GM23338 (cell line): Measurements from ENCODE around the gene LOXHD1.

ENCODE experiments used
- CREB1 ChIP-seq: fragments of 250-450 bp; sonication (Bioruptor Pico); IDR thresholded peaks from 2 replicates; pipeline ENCODE4 v1.5.0; 2020; ENCODE audit warnings: low read depth, mild to moderate bottlenecking, moderate library complexity
- ETS1 ChIP-seq: IDR thresholded peaks from 2 replicates; pipeline ENCODE4 v1.6.1; 2016; ENCODE audit warnings: antibody characterized with exemption
- EZH2 ChIP-seq: fragments of 200-600 bp; sonication (generic); IDR thresholded peaks from one replicate; pipeline ENCODE4 v1.8.0; 2017; ENCODE audit warnings: antibody characterized with exemption, mild to moderate bottlenecking, low read depth; ENCODE audit not compliant: unreplicated experiment
- EZH2phosphoT487 ChIP-seq: fragments of 200-600 bp; sonication (generic); IDR thresholded peaks from one replicate; pipeline ENCODE4 v1.8.1; 2018; ENCODE audit warnings: antibody characterized with exemption; ENCODE audit not compliant: unreplicated experiment
- JUNB ChIP-seq: IDR thresholded peaks from one replicate; pipeline ENCODE4 v1.6.1; 2016; ENCODE audit warnings: antibody characterized with exemption; ENCODE audit not compliant: unreplicated experiment
- NANOG ChIP-seq: IDR thresholded peaks from 2 replicates; pipeline ENCODE4 v1.6.1; 2016; ENCODE audit warnings: antibody characterized with exemption, borderline replicate concordance
- POLR2AphosphoS5 ChIP-seq: IDR thresholded peaks from 2 replicates; pipeline ENCODE4 v1.6.1; 2016; ENCODE audit warnings: antibody characterized with exemption, low read depth
- REST ChIP-seq: IDR thresholded peaks from one replicate; pipeline ENCODE4 v1.6.1; 2018; ENCODE audit warnings: antibody characterized with exemption; ENCODE audit not compliant: unreplicated experiment
- STAT1 ChIP-seq: IDR thresholded peaks from one replicate; pipeline ENCODE4 v1.6.1; 2016; ENCODE audit warnings: antibody characterized with exemption; ENCODE audit not compliant: unreplicated experiment
- ZNF114 ChIP-seq: fragments of 250-450 bp; sonication (Bioruptor Pico); IDR thresholded peaks from 2 replicates; pipeline ENCODE4 v1.5.0; 2020; ENCODE audit warnings: mild to moderate bottlenecking, moderate library complexity
- ZNF331 ChIP-seq: fragments of 250-450 bp; sonication (Bioruptor Pico); IDR thresholded peaks from 2 replicates; pipeline ENCODE4 v1.5.0; 2020; ENCODE audit warnings: low read depth, mild to moderate bottlenecking, moderate library complexity
- TF ChIP-seq, protein P1 (sequence below), 2 experiments: fragments of 200-600 bp in 1 of 2; sonication (generic) in 1 of 2; conservative IDR thresholded peaks; 2 replicates each; pipeline versions ENCODE4 v1.5.1 to v1.6.1; 2016 to 2017; ENCODE audit warnings: antibody characterized with exemption in 2 of 2, low read depth in 2 of 2, mild to moderate bottlenecking in 2 of 2, moderate library complexity in 1 of 2
- TF ChIP-seq, protein P2 (sequence below): fragments of 250-450 bp; sonication (Bioruptor Pico); IDR thresholded peaks from 2 replicates; pipeline ENCODE4 v1.5.0; 2020; ENCODE audit warnings: mild to moderate bottlenecking, moderate library complexity

GRCh38 chr18:46607926-46608325 lies 49.1 kb downstream of the LOXHD1 start:
- TF ChIP-seq, protein P1, sequence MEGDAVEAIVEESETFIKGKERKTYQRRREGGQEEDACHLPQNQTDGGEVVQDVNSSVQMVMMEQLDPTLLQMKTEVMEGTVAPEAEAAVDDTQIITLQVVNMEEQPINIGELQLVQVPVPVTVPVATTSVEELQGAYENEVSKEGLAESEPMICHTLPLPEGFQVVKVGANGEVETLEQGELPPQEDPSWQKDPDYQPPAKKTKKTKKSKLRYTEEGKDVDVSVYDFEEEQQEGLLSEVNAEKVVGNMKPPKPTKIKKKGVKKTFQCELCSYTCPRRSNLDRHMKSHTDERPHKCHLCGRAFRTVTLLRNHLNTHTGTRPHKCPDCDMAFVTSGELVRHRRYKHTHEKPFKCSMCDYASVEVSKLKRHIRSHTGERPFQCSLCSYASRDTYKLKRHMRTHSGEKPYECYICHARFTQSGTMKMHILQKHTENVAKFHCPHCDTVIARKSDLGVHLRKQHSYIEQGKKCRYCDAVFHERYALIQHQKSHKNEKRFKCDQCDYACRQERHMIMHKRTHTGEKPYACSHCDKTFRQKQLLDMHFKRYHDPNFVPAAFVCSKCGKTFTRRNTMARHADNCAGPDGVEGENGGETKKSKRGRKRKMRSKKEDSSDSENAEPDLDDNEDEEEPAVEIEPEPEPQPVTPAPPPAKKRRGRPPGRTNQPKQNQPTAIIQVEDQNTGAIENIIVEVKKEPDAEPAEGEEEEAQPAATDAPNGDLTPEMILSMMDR (conservative IDR thresholded peaks at IDR 0.05; ENCODE audit: low read depth in 2 of 2) = no peak
- TF ChIP-seq POLR2AphosphoS5 = no peak
- TF ChIP-seq EZH2phosphoT487 = no peak
- TF ChIP-seq NANOG = no peak
- TF ChIP-seq EZH2 = no peak
- TF ChIP-seq ZNF331 (CRISPR knock-in tag) = no peak
- no peak for TF ChIP-seq REST
- no peak for TF ChIP-seq CREB1
- no peak for TF ChIP-seq ETS1
- no peak for TF ChIP-seq ZNF114
- TF ChIP-seq, protein P2, sequence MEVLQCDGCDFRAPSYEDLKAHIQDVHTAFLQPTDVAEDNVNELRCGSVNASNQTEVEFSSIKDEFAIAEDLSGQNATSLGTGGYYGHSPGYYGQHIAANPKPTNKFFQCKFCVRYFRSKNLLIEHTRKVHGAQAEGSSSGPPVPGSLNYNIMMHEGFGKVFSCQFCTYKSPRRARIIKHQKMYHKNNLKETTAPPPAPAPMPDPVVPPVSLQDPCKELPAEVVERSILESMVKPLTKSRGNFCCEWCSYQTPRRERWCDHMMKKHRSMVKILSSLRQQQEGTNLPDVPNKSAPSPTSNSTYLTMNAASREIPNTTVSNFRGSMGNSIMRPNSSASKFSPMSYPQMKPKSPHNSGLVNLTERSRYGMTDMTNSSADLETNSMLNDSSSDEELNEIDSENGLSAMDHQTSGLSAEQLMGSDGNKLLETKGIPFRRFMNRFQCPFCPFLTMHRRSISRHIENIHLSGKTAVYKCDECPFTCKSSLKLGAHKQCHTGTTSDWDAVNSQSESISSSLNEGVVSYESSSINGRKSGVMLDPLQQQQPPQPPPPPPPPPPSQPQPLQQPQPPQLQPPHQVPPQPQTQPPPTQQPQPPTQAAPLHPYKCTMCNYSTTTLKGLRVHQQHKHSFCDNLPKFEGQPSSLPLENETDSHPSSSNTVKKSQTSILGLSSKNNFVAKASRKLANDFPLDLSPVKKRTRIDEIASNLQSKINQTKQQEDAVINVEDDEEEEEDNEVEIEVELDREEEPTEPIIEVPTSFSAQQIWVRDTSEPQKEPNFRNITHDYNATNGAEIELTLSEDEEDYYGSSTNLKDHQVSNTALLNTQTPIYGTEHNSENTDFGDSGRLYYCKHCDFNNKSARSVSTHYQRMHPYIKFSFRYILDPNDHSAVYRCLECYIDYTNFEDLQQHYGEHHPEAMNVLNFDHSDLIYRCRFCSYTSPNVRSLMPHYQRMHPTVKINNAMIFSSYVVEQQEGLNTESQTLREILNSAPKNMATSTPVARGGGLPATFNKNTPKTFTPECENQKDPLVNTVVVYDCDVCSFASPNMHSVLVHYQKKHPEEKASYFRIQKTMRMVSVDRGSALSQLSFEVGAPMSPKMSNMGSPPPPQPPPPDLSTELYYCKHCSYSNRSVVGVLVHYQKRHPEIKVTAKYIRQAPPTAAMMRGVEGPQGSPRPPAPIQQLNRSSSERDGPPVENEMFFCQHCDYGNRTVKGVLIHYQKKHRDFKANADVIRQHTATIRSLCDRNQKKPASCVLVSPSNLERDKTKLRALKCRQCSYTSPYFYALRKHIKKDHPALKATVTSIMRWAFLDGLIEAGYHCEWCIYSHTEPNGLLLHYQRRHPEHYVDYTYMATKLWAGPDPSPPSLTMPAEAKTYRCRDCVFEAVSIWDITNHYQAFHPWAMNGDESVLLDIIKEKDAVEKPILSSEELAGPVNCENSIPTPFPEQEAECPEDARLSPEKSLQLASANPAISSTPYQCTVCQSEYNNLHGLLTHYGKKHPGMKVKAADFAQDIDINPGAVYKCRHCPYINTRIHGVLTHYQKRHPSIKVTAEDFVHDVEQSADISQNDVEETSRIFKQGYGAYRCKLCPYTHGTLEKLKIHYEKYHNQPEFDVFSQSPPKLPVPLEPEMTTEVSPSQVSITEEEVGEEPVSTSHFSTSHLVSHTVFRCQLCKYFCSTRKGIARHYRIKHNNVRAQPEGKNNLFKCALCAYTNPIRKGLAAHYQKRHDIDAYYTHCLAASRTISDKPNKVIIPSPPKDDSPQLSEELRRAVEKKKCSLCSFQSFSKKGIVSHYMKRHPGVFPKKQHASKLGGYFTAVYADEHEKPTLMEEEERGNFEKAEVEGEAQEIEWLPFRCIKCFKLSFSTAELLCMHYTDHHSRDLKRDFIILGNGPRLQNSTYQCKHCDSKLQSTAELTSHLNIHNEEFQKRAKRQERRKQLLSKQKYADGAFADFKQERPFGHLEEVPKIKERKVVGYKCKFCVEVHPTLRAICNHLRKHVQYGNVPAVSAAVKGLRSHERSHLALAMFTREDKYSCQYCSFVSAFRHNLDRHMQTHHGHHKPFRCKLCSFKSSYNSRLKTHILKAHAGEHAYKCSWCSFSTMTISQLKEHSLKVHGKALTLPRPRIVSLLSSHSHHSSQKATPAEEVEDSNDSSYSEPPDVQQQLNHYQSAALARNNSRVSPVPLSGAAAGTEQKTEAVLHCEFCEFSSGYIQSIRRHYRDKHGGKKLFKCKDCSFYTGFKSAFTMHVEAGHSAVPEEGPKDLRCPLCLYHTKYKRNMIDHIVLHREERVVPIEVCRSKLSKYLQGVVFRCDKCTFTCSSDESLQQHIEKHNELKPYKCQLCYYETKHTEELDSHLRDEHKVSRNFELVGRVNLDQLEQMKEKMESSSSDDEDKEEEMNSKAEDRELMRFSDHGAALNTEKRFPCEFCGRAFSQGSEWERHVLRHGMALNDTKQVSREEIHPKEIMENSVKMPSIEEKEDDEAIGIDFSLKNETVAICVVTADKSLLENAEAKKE (CRISPR knock-in tag) = no peak
- TF ChIP-seq JUNB = no peak
- TF ChIP-seq STAT1 = no peak
